H1 (cell line): ENCODE results near the gene OGDH. TPM values are rescaled to one million over a fixed set of nuclear protein-coding genes. Genes with fewer than 3 reads are reported as not detected.

Source experiments
- CTCF ChIA-PET: fragments of 300-600 bp; sonication (Branson Sonifier 250); formaldehyde crosslinking; loops from one replicate; lab custom pipeline; 2021; ENCODE audit not compliant: partially characterized antibody; lab: Charles Lee
- POLR2A ChIA-PET: fragments of 300-600 bp; sonication (Branson Sonifier 250); formaldehyde crosslinking; loops from one replicate; lab custom pipeline; 2021; ENCODE audit warnings: inconsistent platforms; ENCODE audit not compliant: partially characterized antibody; lab: Charles Lee
- DNase-seq, 2 experiments: peaks; one replicate each; pipeline versions ENCODE4 v3.0.0 to v3.0.0-alpha.2; 2010 to 2022; ENCODE audit warnings: low spot score in 2 of 2, low read depth in 1 of 2, mixed read lengths in 1 of 2
- FAIRE-seq: peaks from 2 replicates; lab custom pipeline; 2011; peaks lifted over from hg19 to GRCh38; lab: Jason Lieb, UNC
- H2AFZ ChIP-seq: 2 replicates; pipeline ENCODE4 v1.8.1; 2012; ENCODE audit warnings: low read length, inconsistent platforms
- H2AK5ac ChIP-seq: 2 replicates; pipeline ENCODE4 v1.6.1; 2013; ENCODE audit warnings: low read depth, low read length
- H2BK120ac ChIP-seq: replicated peaks from 2 replicates; pipeline ENCODE3; 2013; ENCODE audit warnings: low read depth, low read length, inconsistent platforms
- H2BK12ac ChIP-seq: 2 replicates; pipeline ENCODE4 v1.6.1; 2013; ENCODE audit warnings: low read depth, low read length
- H2BK15ac ChIP-seq: 2 replicates; pipeline ENCODE4 v1.6.1; 2013; ENCODE audit warnings: low read length
- H2BK20ac ChIP-seq: 2 replicates; pipeline ENCODE4 v1.6.1; 2013; ENCODE audit warnings: low read length
- H2BK5ac ChIP-seq: 2 replicates; pipeline ENCODE4 v1.6.1; 2013; ENCODE audit warnings: low read depth, low read length
- H3K14ac ChIP-seq: 2 replicates; pipeline ENCODE4 v1.6.1; 2013; ENCODE audit warnings: inconsistent platforms; ENCODE audit not compliant: insufficient read length
- H3K18ac ChIP-seq: 2 replicates; pipeline ENCODE4 v1.6.1; 2013; ENCODE audit warnings: low read length; ENCODE audit errors: extremely low read depth
- H3K23ac ChIP-seq: 2 replicates; pipeline ENCODE4 v1.6.1; 2013; ENCODE audit warnings: inconsistent platforms; ENCODE audit not compliant: insufficient read length
- H3K23me2 ChIP-seq: 2 replicates; pipeline ENCODE4 v1.6.1; 2013; ENCODE audit warnings: low read depth, low read length
- H3K27ac ChIP-seq: 2 replicates; pipeline ENCODE4 v1.6.1; 2011; ENCODE audit warnings: low read depth, low read length, inconsistent platforms
- H3K27me3 ChIP-seq, 4 experiments: replicated peaks in 1 of 4; 1 replicate in 1 of 4; 2 replicates in 3 of 4; pipeline versions ENCODE4 v1.6.1 to v1.8.1; 2011 to 2013; ENCODE audit warnings: low read length in 3 of 4, mild to moderate bottlenecking in 3 of 4, inconsistent platforms in 2 of 4, mixed read lengths in 2 of 4, moderate library complexity in 1 of 4; ENCODE audit not compliant: control insufficient read depth in 3 of 4, insufficient read depth in 3 of 4; ENCODE audit errors: extremely low read depth in 1 of 4
- H3K36me3 ChIP-seq, 4 experiments: 2 replicates each; pipeline versions ENCODE4 v1.6.1 to v1.8.1; 2011 to 2013; ENCODE audit warnings: mild to moderate bottlenecking in 4 of 4, low read length in 3 of 4, moderate library complexity in 2 of 4, control low read depth in 1 of 4, inconsistent platforms in 1 of 4; ENCODE audit not compliant: insufficient read depth in 4 of 4, control insufficient read depth in 2 of 4
- H3K4ac ChIP-seq: replicated peaks from 2 replicates; pipeline ENCODE3; 2013; ENCODE audit warnings: low read length, low read depth, mixed read lengths, inconsistent platforms; ENCODE audit not compliant: insufficient read length
- H3K4me1 ChIP-seq, 4 experiments: replicated peaks in 1 of 4; 1 replicate in 1 of 4; 2 replicates in 3 of 4; pipeline versions ENCODE4 v1.6.1 to v1.8.1; 2011 to 2013; ENCODE audit warnings: low read length in 3 of 4, inconsistent platforms in 2 of 4, mixed read lengths in 1 of 4; ENCODE audit not compliant: insufficient read depth in 4 of 4, control insufficient read depth in 3 of 4
- H3K4me2 ChIP-seq, 2 experiments: 2 replicates each; pipeline versions ENCODE4 v1.6.1 to v1.8.1; 2011 to 2013; ENCODE audit warnings: low read depth in 2 of 2, low read length in 2 of 2, control low read depth in 1 of 2, inconsistent platforms in 1 of 2, mild to moderate bottlenecking in 1 of 2; ENCODE audit not compliant: insufficient read depth in 1 of 2
- H3K4me3 ChIP-seq, 4 experiments: fragments of 200-600, 300-600 bp in 1 of 4; sonication (generic), shearing (Covaris generic), sonication (Bioruptor Twin) in 1 of 4; 2 replicates each; pipeline versions ENCODE4 v1.5.1 to v1.8.1; 2011 to 2016; ENCODE audit warnings: low read length in 4 of 4, low read depth in 3 of 4, control low read depth in 2 of 4, inconsistent platforms in 2 of 4, mild to moderate bottlenecking in 2 of 4, mixed read lengths in 1 of 4, moderate library complexity in 1 of 4; ENCODE audit not compliant: insufficient read depth in 2 of 4; ENCODE audit errors: extremely low read depth in 1 of 4
- H3K56ac ChIP-seq: replicated peaks from 2 replicates; pipeline ENCODE3; 2013; ENCODE audit warnings: low read depth, mild to moderate bottlenecking, mixed read lengths, low read length, inconsistent platforms; ENCODE audit not compliant: insufficient read length
- H3K79me1 ChIP-seq: 2 replicates; pipeline ENCODE4 v1.6.1; 2013; ENCODE audit warnings: low read depth, low read length, control low read depth
- H3K79me2 ChIP-seq, 2 experiments: 2 replicates each; pipeline versions ENCODE4 v1.6.1 to v1.8.1; 2012 to 2013; ENCODE audit warnings: low read length in 2 of 2, mild to moderate bottlenecking in 2 of 2, inconsistent platforms in 1 of 2; ENCODE audit not compliant: insufficient read depth in 2 of 2, control insufficient read depth in 1 of 2
- H3K9ac ChIP-seq, 4 experiments: replicated peaks in 1 of 4; 1 replicate in 1 of 4; 2 replicates in 3 of 4; pipeline versions ENCODE4 v1.6.1 to v1.8.1; 2011 to 2013; ENCODE audit warnings: low read depth in 3 of 4, low read length in 3 of 4, control low read depth in 2 of 4, mild to moderate bottlenecking in 2 of 4, moderate library complexity in 2 of 4, inconsistent platforms in 1 of 4; ENCODE audit errors: extremely low read depth in 1 of 4
- H3K9me3 ChIP-seq, 2 experiments: 2 replicates each; pipeline versions ENCODE4 v1.6.1 to v1.8.1; 2012 to 2013; ENCODE audit warnings: mild to moderate bottlenecking in 2 of 2, moderate library complexity in 2 of 2, control low read depth in 1 of 2, inconsistent platforms in 1 of 2, low read depth in 1 of 2, low read length in 1 of 2, mixed read lengths in 1 of 2; ENCODE audit not compliant: insufficient read depth in 2 of 2
- H4K20me1 ChIP-seq, 2 experiments: replicated peaks in 1 of 2; 2 replicates each; pipeline versions ENCODE3 to v1.8.1; 2011 to 2013; ENCODE audit warnings: inconsistent platforms in 2 of 2, low read length in 2 of 2, mild to moderate bottlenecking in 1 of 2; ENCODE audit not compliant: insufficient read depth in 2 of 2, control insufficient read depth in 1 of 2
- H4K5ac ChIP-seq: 2 replicates; pipeline ENCODE4 v1.6.1; 2013; ENCODE audit warnings: low read length, low read depth, mixed read lengths, inconsistent platforms; ENCODE audit not compliant: insufficient read length
- H4K8ac ChIP-seq: 2 replicates; pipeline ENCODE4 v1.8.0; 2013; ENCODE audit warnings: mild to moderate bottlenecking, moderate library complexity, low read length, inconsistent platforms; ENCODE audit not compliant: insufficient read depth; ENCODE audit errors: extremely low read depth
- H4K91ac ChIP-seq: replicated peaks from 2 replicates; pipeline ENCODE3; 2013; ENCODE audit warnings: low read length, mixed read lengths, inconsistent platforms; ENCODE audit not compliant: insufficient read length
- CREB1 ChIP-seq: IDR thresholded peaks from 2 replicates; pipeline ENCODE4 v1.6.1; 2012; ENCODE audit warnings: inconsistent platforms
- E2F6 ChIP-seq: IDR thresholded peaks from 2 replicates; pipeline ENCODE4 v1.6.1; 2012; ENCODE audit warnings: inconsistent platforms
- GTF2F1 ChIP-seq: IDR thresholded peaks from 2 replicates; pipeline ENCODE4 v1.6.1; 2012; ENCODE audit warnings: low read depth, low read length, improper control_type of control experiment, borderline replicate concordance
- HDAC6 ChIP-seq: IDR thresholded peaks from one replicate; pipeline ENCODE4 v1.7.1; 2012; ENCODE audit warnings: low read depth, mild to moderate bottlenecking, inconsistent platforms, low read length, moderate library complexity
- WGBS, 2 experiments: shearing (Covaris generic) in 1 of 2; methylation state at CpG; one replicate each; pipeline versions ENCODE4 v1.1.6 to v1.1.7; 2013 to 2015; ENCODE audit warnings: low lambda C conversion rate in 2 of 2, mixed read lengths in 2 of 2, inconsistent platforms in 1 of 2, low coverage in 1 of 2, missing lambda C conversion rate in 1 of 2; ENCODE audit not compliant: insufficient replicate concordance in 2 of 2, insufficient coverage in 1 of 2, insufficient read length in 1 of 2; ENCODE audit errors: extremely low coverage in 1 of 2, missing lambda C conversion rate in 1 of 2; 5-methylcytosine and 5-hydroxymethylcytosine counted together
- polyA plus RNA-seq, 7 experiments: library from polyadenylated mRNA; depleted of rRNA in 3 of 7; stranded (reverse) in 5 of 7; unstranded in 2 of 7; fragments of >200 nt in 5 of 7; fragments of 200-250 nt in 2 of 7; gene quantifications; 1 replicate in 5 of 7; 2 replicates in 1 of 7; 4 replicates in 1 of 7; pipeline versions ENCODE4 v1.2.1 to v1.2.3, GENCODE V29; 2011 to 2013; ENCODE audit warnings: missing spikeins in 2 of 7, mixed read lengths in 2 of 7
- total RNA-seq: library from RNA; stranded (reverse); fragmentation: NEBNext Ultra II Directional; extraction: Animal tissue kit (Norgen Biotek cat#: 25700); gene quantifications from 2 replicates; pipeline ENCODE4 v1.2.1, GENCODE V29; 2021

Gene OGDH
- total and polyA plus RNA-seq, 2 of the 8 experiments (the other 6 are each of a cell fraction or from before 2014, with no cell fraction given) = 71.6 to 91.6 TPM

- H3K36me3 ChIP-seq = no peaks in the 10 kb centered on the region
- no peak overlapping the region for H3K14ac ChIP-seq
- H3K23ac ChIP-seq = no peak overlapping the region
- no peaks in the 10 kb centered on the region for H3K9me3 ChIP-seq
- no peak overlapping the region for H4K8ac ChIP-seq
- H2BK120ac ChIP-seq = no peak overlapping the region
- peaks cover 0 to 3% of the 10 kb centered on the region in 2 experiments for H4K20me1 ChIP-seq
- H3K4me2 ChIP-seq = no peak overlapping the region
- no peak overlapping the region for H3K4me3 ChIP-seq
- H2BK20ac ChIP-seq = no peak overlapping the region
- peaks cover 7% of the 10 kb centered on the region for H3K23me2 ChIP-seq
- no peak overlapping the region for H3K18ac ChIP-seq
- no peaks in the 10 kb centered on the region for H3K27me3 ChIP-seq
- no peak overlapping the region for H4K5ac ChIP-seq
- TF ChIP-seq HDAC6 (no peak), CREB1 (no peak), GTF2F1 (no peak), E2F6 (no peak)
- no peak overlapping the region for H3K56ac ChIP-seq
- no peak overlapping the region for H2AK5ac ChIP-seq
- no peak overlapping the region for H3K9ac ChIP-seq
- no peak overlapping the region for H4K91ac ChIP-seq
- H2AFZ ChIP-seq = no peak overlapping the region
- no peak overlapping the region for H3K27ac ChIP-seq
- no peak overlapping the region for H2BK15ac ChIP-seq
- FAIRE-seq = no peak
- CTCF ChIA-PET = interaction anchor here (0.6 to 1.2 kb wide), 3 partner anchors 15 to 66 kb away, joined by 3 to 6 read pairs (median 4); no protein-coding TSS in a partner anchor
- POLR2A ChIA-PET = no interaction called here
- H3K79me1 ChIP-seq = no peaks in the 10 kb centered on the region; the same call in 1 of the 2 replicates
- H2BK5ac ChIP-seq = no peak overlapping the region
- H3K79me2 ChIP-seq = peaks cover 3 to 10% of the 10 kb centered on the region in 2 experiments; a peak in 3 of 4 replicates
- DNase-seq = no peak
- no peak overlapping the region for H2BK12ac ChIP-seq
- no peak overlapping the region for H3K4ac ChIP-seq
- 88% methylated on average over 5 of the region's 6 CpGs; no CpG with 5 or more reads in 1 of the 2 experiments for WGBS, 2 experiments
- H3K4me1 ChIP-seq = peaks cover 0 to 3% (median 1%) of the 10 kb centered on the region in 4 experiments; a peak in 2 of 7 replicates
These were observed 3.2 kb upstream of the OGDH start for GRCh38 chr7:44603193-44603592.
